ENCODE data around the gene PPT1.

- TF ChIP-seq POLR2AphosphoS5 (IDR thresholded peaks at IDR 0.05; ENCODE audit: insufficient read depth, low read depth, low read length) (no peak), CTCF (IDR thresholded peaks at IDR 0.05; ENCODE audit: extremely low read depth in 1 of 2, insufficient read depth in 1 of 2, low read depth in 1 of 2, low read length in 2 of 2) (no peak), MAX (IDR thresholded peaks at IDR 0.05; ENCODE audit: insufficient read depth, insufficient read length) (no peak), EZH2 (IDR thresholded peaks at IDR 0.05; ENCODE audit: borderline replicate concordance, low read depth, low read length, severe bottlenecking) (peak; percentile 2), GATA2 (IDR thresholded peaks at IDR 0.05; ENCODE audit: insufficient read depth, insufficient read length, low read depth, low read length) (no peak), POLR2A (IDR thresholded peaks at IDR 0.05; ENCODE audit: low read depth, low read length) (no peak)
Measured at GRCh38 chr1:40133312-40133665, 36.2 kb upstream of the PPT1 start.

All from endothelial cell of umbilical vein (primary cell).